B cell (primary cell): ENCODE results near the gene PLA2G12B. TPM values are rescaled to one million over a fixed set of nuclear protein-coding genes. Genes with fewer than 3 reads are reported as not detected.

Experiments
- ATAC-seq: fragments of 200-7000 bp; cut with Tn5 transposase; one replicate; pipeline ENCODE4 v1.10.0; 2021; ENCODE audit warnings: low read depth, mild to moderate bottlenecking, moderate number of reproducible peaks, moderate library complexity
- CTCF ChIA-PET: fragments of 350-600 bp; sonication (Branson Sonifier 250); formaldehyde crosslinking; loops from one replicate; lab custom pipeline; 2021; ENCODE audit warnings: antibody characterized with exemption, inconsistent platforms; lab: Charles Lee
- POLR2A ChIA-PET: fragments of 350-600 bp; sonication (Branson Sonifier 250); formaldehyde crosslinking; loops from one replicate; lab custom pipeline; 2021; ENCODE audit warnings: antibody characterized with exemption; lab: Charles Lee
- DNase-seq: peaks from one replicate; pipeline ENCODE4 v3.0.0; 2013
- H2AFZ ChIP-seq: 2 replicates; pipeline ENCODE4 v1.6.1; 2012; ENCODE audit warnings: mild to moderate bottlenecking, low read depth, low read length; ENCODE audit not compliant: insufficient read depth, poor library complexity, severe bottlenecking
- H3K27ac ChIP-seq, 2 donors: 1 replicate in 1 of 2; 2 replicates in 1 of 2; pipeline ENCODE4 v1.5.1; 2012 to 2013; ENCODE audit warnings: low read length in 2 of 2, mild to moderate bottlenecking in 2 of 2, moderate library complexity in 1 of 2
- H3K27me3 ChIP-seq, 4 experiments: fragments of 200-600 bp in 1 of 4; sonication (generic) in 1 of 4; replicated peaks in 1 of 4; 1 replicate in 2 of 4; 2 replicates in 2 of 4; pipeline versions ENCODE4 v1.6.1 to v1.7.0; 2013 to 2016; ENCODE audit warnings: low read length in 3 of 4, mild to moderate bottlenecking in 2 of 4, mixed read lengths in 1 of 4, moderate library complexity in 1 of 4; ENCODE audit not compliant: insufficient read depth in 4 of 4, control insufficient read depth in 3 of 4; ENCODE audit errors: control extremely low read depth in 1 of 4
- H3K36me3 ChIP-seq, 2 experiments: replicated peaks in 1 of 2; 1 replicate in 1 of 2; 2 replicates in 1 of 2; pipeline versions ENCODE4 v1.6.1 to v1.7.1; 2013; ENCODE audit warnings: low read length in 1 of 2; ENCODE audit not compliant: insufficient read depth in 2 of 2, control insufficient read depth in 1 of 2; ENCODE audit errors: control extremely low read depth in 1 of 2, extremely low read depth in 1 of 2
- H3K4me1 ChIP-seq, 2 donors: fragments of 200-600 bp in 1 of 2; sonication (generic) in 1 of 2; 1 replicate in 1 of 2; 2 replicates in 1 of 2; pipeline versions ENCODE4 v1.5.1 to v1.6.1; 2013 to 2017; ENCODE audit warnings: low read length in 2 of 2; ENCODE audit not compliant: control insufficient read depth in 2 of 2, insufficient read depth in 2 of 2
- H3K4me2 ChIP-seq: replicated peaks from 2 replicates; pipeline ENCODE3; 2012; ENCODE audit warnings: mild to moderate bottlenecking, low read depth, low read length; ENCODE audit not compliant: poor library complexity, severe bottlenecking
- H3K4me3 ChIP-seq, 5 experiments: fragments of 200-600 bp in 1 of 5; sonication (generic) in 1 of 5; 1 replicate in 3 of 5; 2 replicates in 2 of 5; pipeline versions ENCODE4 v1.5.1 to v1.7.0; 2011 to 2016; ENCODE audit warnings: low read length in 4 of 5, mild to moderate bottlenecking in 4 of 5, low read depth in 2 of 5, control low read depth in 1 of 5, moderate library complexity in 1 of 5; ENCODE audit not compliant: insufficient read depth in 1 of 5; ENCODE audit errors: control extremely low read depth in 1 of 5, extremely low read depth in 1 of 5
- H3K79me2 ChIP-seq: fragments of 200-600 bp; sonication (generic); one replicate; pipeline ENCODE4 v1.6.0; 2016; ENCODE audit warnings: low read length; ENCODE audit not compliant: control insufficient read depth, insufficient read depth
- H3K9ac ChIP-seq: fragments of 200-600 bp; sonication (generic); 2 replicates; pipeline ENCODE4 v1.6.1; 2017; ENCODE audit warnings: mild to moderate bottlenecking, low read length, moderate library complexity
- H3K9me3 ChIP-seq, 3 donors: one replicate each; pipeline versions ENCODE4 v1.6.1 to v1.7.1; 2013; ENCODE audit warnings: low read length in 2 of 3; ENCODE audit not compliant: control insufficient read depth in 2 of 3, insufficient read depth in 1 of 3; ENCODE audit errors: control extremely low read depth in 1 of 3
- H4K20me1 ChIP-seq: 2 replicates; pipeline ENCODE4 v1.6.0; 2012; ENCODE audit warnings: mild to moderate bottlenecking, low read length; ENCODE audit not compliant: insufficient read depth, control insufficient read depth, poor library complexity, severe bottlenecking
- H3K27ac Mint-ChIP-seq: one replicate; pipeline ENCODE4 v1.8.0; 2021; ENCODE audit warnings: mixed read lengths
- H3K27me3 Mint-ChIP-seq: one replicate; pipeline ENCODE4 v1.8.0; 2021; ENCODE audit warnings: mixed read lengths
- H3K4me1 Mint-ChIP-seq: one replicate; pipeline ENCODE4 v1.8.0; 2021; ENCODE audit warnings: mixed read lengths
- H3K4me3 Mint-ChIP-seq: one replicate; pipeline ENCODE4 v1.8.0; 2021; ENCODE audit warnings: mixed read lengths
- H3K9me3 Mint-ChIP-seq: one replicate; pipeline ENCODE4 v1.8.0; 2022; ENCODE audit warnings: mixed read lengths; ENCODE audit not compliant: insufficient read depth
- EZH2 ChIP-seq: IDR thresholded peaks from 2 replicates; pipeline ENCODE4 v1.6.1; 2012; ENCODE audit warnings: borderline replicate concordance, low read depth, mild to moderate bottlenecking, moderate library complexity, low read length; ENCODE audit not compliant: insufficient read depth, poor library complexity, severe bottlenecking
- WGBS: methylation state at CpG from one replicate; pipeline ENCODE4 v1.1.5; 2013; ENCODE audit warnings: missing lambda C conversion rate; ENCODE audit not compliant: insufficient coverage; 5-methylcytosine and 5-hydroxymethylcytosine counted together
- intact Hi-C: fragments of 100-400 bp; cut with micrococcal nuclease; formaldehyde crosslinking; loops from one replicate; pipeline ENCODE4 v1.10.0; 2022
- polyA plus RNA-seq: library from polyadenylated mRNA; depleted of rRNA; stranded (reverse); fragments of >200 nt; gene quantifications from 2 replicates; pipeline ENCODE4 v1.2.3, GENCODE V29; 2012
- total RNA-seq, 2 donors: library from RNA; stranded (reverse); fragments of 120-200 nt in 1 of 2; gene quantifications; 1 replicate in 1 of 2; 2 replicates in 1 of 2; pipeline versions ENCODE4 v1.2.3 to v1.2.4, GENCODE V29; 2013 to 2022
- TF ChIP-seq, protein P1 (sequence below): fragments of 200-600 bp; IDR thresholded peaks from one replicate; pipeline ENCODE4 v1.8.0; 2022; ENCODE audit warnings: antibody characterized with exemption, mild to moderate bottlenecking

Gene PLA2G12B
- total and polyA plus RNA-seq, 2 donors (not counting 1 experiment from before 2014, with no cell fraction given), result not detected

DNA sequence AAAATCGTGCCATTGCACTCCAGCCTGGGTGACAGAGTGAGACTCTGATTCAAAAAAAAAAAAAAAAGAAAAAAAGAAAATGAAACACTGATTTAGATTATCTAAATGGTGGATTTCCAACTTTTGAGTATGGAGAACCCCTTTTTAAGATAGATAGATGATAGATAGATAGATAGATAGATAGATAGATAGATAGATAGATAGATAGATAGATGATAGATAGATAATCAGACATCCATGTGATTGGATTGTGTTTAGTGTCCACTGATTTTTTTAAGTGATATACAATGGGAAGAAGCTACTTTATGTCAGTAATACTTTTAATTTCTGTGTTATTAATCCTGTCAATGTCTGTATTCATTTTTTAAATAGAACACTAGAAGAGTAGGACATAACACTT, 55.1 kb downstream of the PLA2G12B start:
- peaks cover 0 to 6% (median 2%) of the 10 kb centered on the region in 4 experiments for H3K27me3 ChIP-seq
- ChIA-PET CTCF (interaction anchor here (0.9 kb wide), 1 partner anchor 28 kb away, joined by 4 read pairs; no protein-coding TSS in a partner anchor), POLR2A (no interaction called here)
- H3K9ac ChIP-seq, result no peak overlapping the region
- H3K79me2 ChIP-seq, result no peaks in the 10 kb centered on the region
- no peaks in the 10 kb centered on the region for H3K9me3 ChIP-seq
- no peak overlapping the region for H3K4me3 ChIP-seq
- H4K20me1 ChIP-seq, result no peaks in the 10 kb centered on the region
- TF ChIP-seq EZH2, result no peak
- TF ChIP-seq, protein P1, sequence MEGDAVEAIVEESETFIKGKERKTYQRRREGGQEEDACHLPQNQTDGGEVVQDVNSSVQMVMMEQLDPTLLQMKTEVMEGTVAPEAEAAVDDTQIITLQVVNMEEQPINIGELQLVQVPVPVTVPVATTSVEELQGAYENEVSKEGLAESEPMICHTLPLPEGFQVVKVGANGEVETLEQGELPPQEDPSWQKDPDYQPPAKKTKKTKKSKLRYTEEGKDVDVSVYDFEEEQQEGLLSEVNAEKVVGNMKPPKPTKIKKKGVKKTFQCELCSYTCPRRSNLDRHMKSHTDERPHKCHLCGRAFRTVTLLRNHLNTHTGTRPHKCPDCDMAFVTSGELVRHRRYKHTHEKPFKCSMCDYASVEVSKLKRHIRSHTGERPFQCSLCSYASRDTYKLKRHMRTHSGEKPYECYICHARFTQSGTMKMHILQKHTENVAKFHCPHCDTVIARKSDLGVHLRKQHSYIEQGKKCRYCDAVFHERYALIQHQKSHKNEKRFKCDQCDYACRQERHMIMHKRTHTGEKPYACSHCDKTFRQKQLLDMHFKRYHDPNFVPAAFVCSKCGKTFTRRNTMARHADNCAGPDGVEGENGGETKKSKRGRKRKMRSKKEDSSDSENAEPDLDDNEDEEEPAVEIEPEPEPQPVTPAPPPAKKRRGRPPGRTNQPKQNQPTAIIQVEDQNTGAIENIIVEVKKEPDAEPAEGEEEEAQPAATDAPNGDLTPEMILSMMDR, result no peak
- H2AFZ ChIP-seq, result no peak overlapping the region
- ATAC-seq (no peak), DNase-seq (no peak)
- no peaks in the 10 kb centered on the region for H3K36me3 ChIP-seq
- WGBS, result no CpG with 5 or more reads among the region's 1 CpG
- H3K4me1 ChIP-seq, result no peaks in the 10 kb centered on the region
- H3K27me3 Mint-ChIP-seq, result peaks cover under 1% of the 10 kb centered on the region
- H3K4me1 Mint-ChIP-seq, result no peaks in the 10 kb centered on the region
- no peak overlapping the region for H3K27ac Mint-ChIP-seq
- H3K27ac ChIP-seq, result no peak overlapping the region
- no peak overlapping the region for H3K4me2 ChIP-seq
- intact Hi-C loops, result no loop called here
- H3K9me3 Mint-ChIP-seq, result no peaks in the 10 kb centered on the region
- H3K4me3 Mint-ChIP-seq, result no peak overlapping the region

DNA sequence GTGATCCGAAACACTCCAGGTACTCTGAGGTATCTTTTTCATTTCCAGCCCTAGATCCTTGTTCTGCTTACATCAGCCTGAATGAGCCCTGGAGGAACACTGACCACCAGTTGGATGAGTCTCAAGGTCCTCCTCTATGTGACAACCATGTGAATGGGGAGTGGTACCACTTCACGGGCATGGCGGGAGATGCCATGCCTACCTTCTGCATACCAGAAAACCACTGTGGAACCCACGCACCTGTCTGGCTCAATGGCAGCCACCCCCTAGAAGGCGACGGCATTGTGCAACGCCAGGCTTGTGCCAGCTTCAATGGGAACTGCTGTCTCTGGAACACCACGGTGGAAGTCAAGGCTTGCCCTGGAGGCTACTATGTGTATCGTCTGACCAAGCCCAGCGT, 56.0 kb downstream of the PLA2G12B start:
- Histone ChIP-seq H3K27me3 (peaks cover 0 to 6% (median 2%) of the 10 kb centered on the region in 4 experiments), H3K9ac (no peak overlapping the region), H4K20me1 (no peaks in the 10 kb centered on the region), H3K4me1 (no peaks in the 10 kb centered on the region), H2AFZ (no peak overlapping the region), H3K4me3 (no peak overlapping the region), H3K36me3 (no peaks in the 10 kb centered on the region), H3K9me3 (no peaks in the 10 kb centered on the region), H3K27ac (no peak overlapping the region), H3K79me2 (no peaks in the 10 kb centered on the region), H3K4me2 (no peak overlapping the region)
- no peak overlapping the region for H3K27ac Mint-ChIP-seq
- H3K4me1 Mint-ChIP-seq, result no peaks in the 10 kb centered on the region
- DNase-seq, result no peak
- no peaks in the 10 kb centered on the region for H3K9me3 Mint-ChIP-seq
- no peak overlapping the region for H3K4me3 Mint-ChIP-seq
- ATAC-seq, result no peak
- H3K27me3 Mint-ChIP-seq, result peaks cover 6% of the 10 kb centered on the region
- 96% methylated on average over 9 of the region's 10 CpGs for WGBS
- intact Hi-C loops, result no loop called here
- TF ChIP-seq, protein P1, result no peak
- TF ChIP-seq EZH2, result no peak
- ChIA-PET POLR2A (no interaction called here), CTCF (no interaction called here)
